Mesendoderm (in vitro differentiated cells): ENCODE measurements around the gene RASGRF1.

ENCODE experiments used
- DNase-seq: peaks from one replicate; pipeline ENCODE4 v3.0.0; 2013
- H2AK5ac ChIP-seq: 2 replicates; pipeline ENCODE4 v1.6.1; 2013; ENCODE audit warnings: low read length, inconsistent platforms
- H2BK120ac ChIP-seq: 2 replicates; pipeline ENCODE4 v1.6.1; 2013; ENCODE audit warnings: low read depth, mild to moderate bottlenecking, low read length, moderate library complexity, mixed read lengths
- H2BK15ac ChIP-seq: replicated peaks from 2 replicates; pipeline ENCODE4 v1.6.1; 2013; ENCODE audit warnings: low read depth, mild to moderate bottlenecking, moderate library complexity
- H2BK5ac ChIP-seq: 2 replicates; pipeline ENCODE4 v1.6.1; 2013; ENCODE audit warnings: low read length, inconsistent platforms
- H3K18ac ChIP-seq: 2 replicates; pipeline ENCODE4 v1.6.1; 2013; ENCODE audit warnings: mild to moderate bottlenecking, low read length, mixed read lengths
- H3K23ac ChIP-seq: one replicate; pipeline ENCODE4 v1.6.1; 2013; ENCODE audit warnings: low read length
- H3K27ac ChIP-seq: 2 replicates; pipeline ENCODE4 v1.5.1; 2013; ENCODE audit warnings: low read depth, mild to moderate bottlenecking, inconsistent platforms, low read length, moderate library complexity
- H3K27me3 ChIP-seq: 2 replicates; pipeline ENCODE4 v1.6.1; 2013; ENCODE audit warnings: low read length, control low read depth, mild to moderate bottlenecking, inconsistent platforms; ENCODE audit not compliant: insufficient read depth, poor library complexity
- H3K36me3 ChIP-seq: 2 replicates; pipeline ENCODE4 v1.6.1; 2013; ENCODE audit warnings: low read length, inconsistent platforms; ENCODE audit not compliant: control insufficient read depth, insufficient read depth
- H3K4ac ChIP-seq: one replicate; pipeline ENCODE4 v1.6.1; 2013; ENCODE audit warnings: low read depth, mild to moderate bottlenecking, low read length, moderate library complexity
- H3K4me1 ChIP-seq: 2 replicates; pipeline ENCODE4 v1.6.1; 2013; ENCODE audit warnings: low read depth, low read length, inconsistent platforms; ENCODE audit not compliant: control insufficient read depth
- H3K4me2 ChIP-seq: 2 replicates; pipeline ENCODE4 v1.6.1; 2013; ENCODE audit warnings: low read length
- H3K4me3 ChIP-seq: 2 replicates; pipeline ENCODE4 v1.5.1; 2013; ENCODE audit warnings: mild to moderate bottlenecking, low read length
- H3K56ac ChIP-seq: one replicate; pipeline ENCODE4 v1.6.1; 2013; ENCODE audit warnings: low read length
- H3K79me1 ChIP-seq: 2 replicates; pipeline ENCODE4 v1.6.1; 2013; ENCODE audit warnings: low read length, inconsistent platforms
- H3K79me2 ChIP-seq: 2 replicates; pipeline ENCODE4 v1.6.1; 2013; ENCODE audit warnings: mild to moderate bottlenecking, low read length; ENCODE audit not compliant: control insufficient read depth, insufficient read depth
- H3K9ac ChIP-seq: 2 replicates; pipeline ENCODE4 v1.6.1; 2013; ENCODE audit warnings: low read length, inconsistent platforms
- H4K5ac ChIP-seq: one replicate; pipeline ENCODE4 v1.6.1; 2013; ENCODE audit warnings: low read length
- H4K8ac ChIP-seq: one replicate; pipeline ENCODE4 v1.6.1; 2013; ENCODE audit warnings: low read depth, mild to moderate bottlenecking, control low read depth, low read length, moderate library complexity
- WGBS: extraction: QIAGEN DNeasy Blood & Tissue Kit; methylation state at CpG from one replicate; pipeline ENCODE4 v1.1.7; 2013; ENCODE audit warnings: low lambda C conversion rate, missing lambda C conversion rate; ENCODE audit not compliant: insufficient coverage; ENCODE audit errors: extremely low coverage; 5-methylcytosine and 5-hydroxymethylcytosine counted together

Gene RASGRF1

DNA sequence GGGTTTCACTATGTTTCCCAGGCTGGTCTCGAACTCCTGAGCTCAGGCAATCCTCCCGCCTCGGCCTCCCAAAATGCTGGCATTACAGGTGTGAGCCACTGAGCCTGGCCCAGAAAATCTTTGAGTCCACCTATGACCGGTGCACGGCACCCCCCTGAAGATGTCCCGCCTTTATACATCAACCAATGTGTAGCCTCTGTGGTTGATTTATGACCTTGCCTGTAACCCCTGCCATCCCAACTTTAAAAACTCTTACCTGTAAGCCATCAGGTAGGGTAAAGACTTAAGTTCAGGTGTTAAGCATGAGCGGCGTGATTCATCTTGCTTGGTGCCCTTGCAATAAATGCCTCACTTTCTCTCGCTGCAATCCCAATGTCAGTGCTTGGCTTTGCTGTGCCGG lies 131.2 kb downstream of the RASGRF1 start:
- Histone ChIP-seq H3K18ac (no peak overlapping the region), H3K4me2 (no peak overlapping the region), H3K27ac (no peak overlapping the region), H3K4me1 (peaks cover 2% of the 10 kb centered on the region), H2BK5ac (no peak overlapping the region), H2AK5ac (no peak overlapping the region), H2BK15ac (no peak overlapping the region), H3K79me1 (no peaks in the 10 kb centered on the region), H3K23ac (no peak overlapping the region), H4K5ac (no peak overlapping the region), H3K27me3 (no peaks in the 10 kb centered on the region), H3K9ac (no peak overlapping the region), H2BK120ac (no peak overlapping the region), H3K4me3 (no peak overlapping the region), H3K4ac (no peak overlapping the region), H3K79me2 (no peaks in the 10 kb centered on the region), H4K8ac (no peak overlapping the region), H3K36me3 (no peaks in the 10 kb centered on the region), H3K56ac (no peak overlapping the region)
- no CpG with 5 or more reads among the region's 10 CpGs for WGBS
- no peak for DNase-seq

DNA sequence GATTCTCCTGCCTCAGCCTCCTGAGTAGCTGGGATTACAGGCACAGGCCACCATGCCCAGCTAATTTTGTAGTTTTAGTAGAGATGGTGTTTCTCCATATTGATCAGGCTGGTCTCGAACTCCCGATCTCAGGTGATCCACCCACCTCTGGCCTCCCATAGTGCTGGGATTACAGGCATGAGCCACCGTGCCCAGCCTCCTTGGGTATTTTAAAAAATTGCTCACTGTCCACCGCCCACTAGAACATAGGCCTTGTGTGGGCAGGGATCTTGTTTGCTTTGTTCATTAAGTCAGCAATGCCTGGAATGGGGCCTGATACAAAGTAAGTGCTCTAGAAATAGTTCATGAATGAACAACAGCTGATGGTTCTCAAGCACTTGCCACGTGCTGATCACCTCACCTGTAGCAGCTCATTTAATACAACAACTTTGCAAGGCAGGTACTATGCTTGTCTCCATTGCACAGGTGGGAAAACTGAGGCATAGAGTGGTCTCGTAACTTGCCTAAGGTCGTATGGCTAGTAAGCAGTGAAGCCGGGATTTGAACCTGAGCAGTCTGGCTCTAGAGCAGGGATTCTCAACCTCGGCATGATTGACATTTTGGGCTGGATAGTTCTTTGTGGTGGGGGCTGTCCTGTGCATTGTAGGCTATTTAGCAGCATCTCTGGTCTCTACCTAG lies 133.0 kb downstream of the RASGRF1 start:
- WGBS: no CpG with 5 or more reads among the region's 9 CpGs

DNA sequence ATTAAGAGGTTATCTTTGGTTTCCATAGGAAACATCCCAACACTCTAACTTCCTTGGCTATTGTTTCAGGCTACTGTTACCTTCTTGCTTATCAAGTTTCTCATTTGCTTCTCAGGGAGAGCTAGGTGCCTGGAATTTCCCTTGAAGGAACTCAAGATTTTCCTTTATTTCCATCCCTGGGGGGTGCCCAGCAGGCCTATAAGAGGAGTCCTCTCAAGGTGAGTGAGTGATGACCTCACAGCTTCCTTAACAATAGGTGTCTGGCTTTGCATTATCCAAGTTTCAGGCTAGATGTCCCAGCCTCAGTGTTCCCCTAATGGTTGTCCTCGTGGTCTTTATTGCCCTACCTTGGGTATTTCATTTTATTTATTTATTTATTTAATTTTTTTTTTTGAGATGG lies 133.6 kb downstream of the RASGRF1 start:
- no peak overlapping the region for H3K4me2 ChIP-seq
- WGBS: no CpG with 5 or more reads among the region's 1 CpG
- H2AK5ac ChIP-seq: no peak overlapping the region
- no peak overlapping the region for H2BK120ac ChIP-seq
- H3K4ac ChIP-seq: no peak overlapping the region
- peaks cover 3% of the 10 kb centered on the region for H3K4me1 ChIP-seq
- no peak overlapping the region for H2BK5ac ChIP-seq
- H3K9ac ChIP-seq: no peak overlapping the region
- H3K36me3 ChIP-seq: no peaks in the 10 kb centered on the region
- no peak overlapping the region for H3K27ac ChIP-seq
- no peak overlapping the region for H4K5ac ChIP-seq
- H3K79me2 ChIP-seq: no peaks in the 10 kb centered on the region
- no peak overlapping the region for H3K4me3 ChIP-seq
- H3K79me1 ChIP-seq: no peaks in the 10 kb centered on the region
- no peak overlapping the region for H3K56ac ChIP-seq
- H3K27me3 ChIP-seq: no peaks in the 10 kb centered on the region
- H4K8ac ChIP-seq: no peak overlapping the region
- no peak overlapping the region for H3K18ac ChIP-seq
- H3K23ac ChIP-seq: no peak overlapping the region
- no peak overlapping the region for H2BK15ac ChIP-seq
- DNase-seq: peak; percentile 95

More for the DNA sequence above, 133.0 kb downstream of the RASGRF1 start:
- Histone ChIP-seq H2BK5ac (peak overlapping the region; percentile 50), H3K18ac (no peak overlapping the region), H4K8ac (no peak overlapping the region), H3K4ac (peak overlapping the region; percentile 82), H2BK15ac (no peak overlapping the region), H3K4me2 (no peak overlapping the region), H3K9ac (no peak overlapping the region), H3K27me3 (no peaks in the 10 kb centered on the region), H4K5ac (no peak overlapping the region), H3K79me1 (no peaks in the 10 kb centered on the region), H3K23ac (no peak overlapping the region), H3K36me3 (no peaks in the 10 kb centered on the region), H3K4me1 (peaks cover 2% of the 10 kb centered on the region), H2AK5ac (peak overlapping the region; percentile 82), H2BK120ac (no peak overlapping the region), H3K56ac (peak overlapping the region; percentile 42), H3K27ac (no peak overlapping the region), H3K4me3 (no peak overlapping the region), H3K79me2 (no peaks in the 10 kb centered on the region)
- no peak for DNase-seq

DNA sequence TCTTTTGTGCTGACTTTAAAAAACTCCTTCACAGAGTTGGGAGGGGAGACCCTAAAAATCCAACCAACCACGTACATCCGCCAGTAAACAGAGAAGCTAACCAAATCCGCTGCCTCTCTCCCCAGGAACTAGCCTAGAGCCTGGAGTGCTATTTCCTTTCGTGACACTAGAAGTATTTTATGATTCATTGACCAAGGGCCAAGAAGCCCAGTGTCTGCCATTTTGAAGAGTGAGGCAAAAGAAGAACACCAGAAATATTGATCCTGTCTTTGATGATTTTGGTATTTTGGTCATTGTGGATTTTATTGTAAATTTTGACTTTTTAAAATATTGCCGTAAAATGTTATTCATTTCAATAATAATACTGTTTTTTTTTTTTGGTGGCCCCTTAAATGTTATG lies 135.2 kb downstream of the RASGRF1 start:
- Histone ChIP-seq H2BK5ac (no peak overlapping the region), H3K4me3 (no peak overlapping the region), H3K4me2 (no peak overlapping the region), H2AK5ac (no peak overlapping the region), H3K27me3 (no peaks in the 10 kb centered on the region), H3K23ac (no peak overlapping the region), H3K9ac (no peak overlapping the region), H3K18ac (no peak overlapping the region), H3K4me1 (peaks cover 4% of the 10 kb centered on the region), H2BK120ac (no peak overlapping the region), H2BK15ac (no peak overlapping the region), H3K79me1 (no peaks in the 10 kb centered on the region), H4K5ac (no peak overlapping the region), H4K8ac (no peak overlapping the region), H3K56ac (no peak overlapping the region), H3K4ac (no peak overlapping the region), H3K79me2 (no peaks in the 10 kb centered on the region), H3K36me3 (no peaks in the 10 kb centered on the region), H3K27ac (no peak overlapping the region)
- DNase-seq: no peak
- WGBS: no CpG with 5 or more reads among the region's 5 CpGs

DNA sequence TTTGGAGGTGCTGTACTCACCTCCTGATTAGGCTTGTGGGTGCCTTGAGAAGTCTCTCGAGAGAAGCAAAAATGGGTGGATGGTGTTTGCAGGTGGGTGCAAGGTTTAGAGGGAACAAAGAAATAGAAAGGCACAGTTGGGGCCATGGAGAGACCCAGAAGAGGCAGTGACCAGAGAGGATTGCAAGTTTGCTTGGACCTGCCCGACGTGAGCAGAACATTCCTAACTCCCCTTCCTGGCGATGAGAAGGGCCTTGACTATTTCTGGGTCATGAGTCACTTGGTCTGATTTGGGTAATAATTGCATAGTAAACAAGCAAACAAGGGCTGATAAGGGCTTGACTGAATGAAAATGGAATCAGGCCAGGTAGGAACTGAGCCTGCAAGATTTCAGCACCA lies 138.7 kb downstream of the RASGRF1 start:
- WGBS: no CpG with 5 or more reads among the region's 4 CpGs
- no peak overlapping the region for H3K23ac ChIP-seq

More for the DNA sequence above, 138.7 kb downstream of the RASGRF1 start:
- Histone ChIP-seq H3K79me1 (no peaks in the 10 kb centered on the region), H2BK5ac (no peak overlapping the region), H3K4me3 (no peak overlapping the region), H2AK5ac (no peak overlapping the region), H3K18ac (no peak overlapping the region), H3K27ac (no peak overlapping the region), H2BK120ac (no peak overlapping the region), H3K56ac (peak overlapping the region; percentile 0), H3K79me2 (no peaks in the 10 kb centered on the region), H3K27me3 (no peaks in the 10 kb centered on the region), H3K4ac (no peak overlapping the region), H4K5ac (no peak overlapping the region), H3K4me2 (no peak overlapping the region), H3K36me3 (no peaks in the 10 kb centered on the region), H4K8ac (no peak overlapping the region), H3K4me1 (peaks cover 1% of the 10 kb centered on the region), H3K9ac (no peak overlapping the region), H2BK15ac (no peak overlapping the region)
- peak; percentile 42 for DNase-seq
